H1 (cell line): Measurements from ENCODE around the gene PRPF31. TPM values are rescaled to one million over a fixed set of nuclear protein-coding genes. Genes with fewer than 3 reads are reported as not detected.

Experiments
- CTCF ChIA-PET: fragments of 300-600 bp; sonication (Branson Sonifier 250); formaldehyde crosslinking; loops from one replicate; lab custom pipeline; 2021; ENCODE audit not compliant: partially characterized antibody; lab: Charles Lee
- POLR2A ChIA-PET: fragments of 300-600 bp; sonication (Branson Sonifier 250); formaldehyde crosslinking; loops from one replicate; lab custom pipeline; 2021; ENCODE audit warnings: inconsistent platforms; ENCODE audit not compliant: partially characterized antibody; lab: Charles Lee
- DNase-seq, 2 experiments: peaks; one replicate each; pipeline versions ENCODE4 v3.0.0 to v3.0.0-alpha.2; 2010 to 2022; ENCODE audit warnings: low spot score in 2 of 2, low read depth in 1 of 2, mixed read lengths in 1 of 2
- FAIRE-seq: peaks from 2 replicates; lab custom pipeline; 2011; peaks lifted over from hg19 to GRCh38; lab: Jason Lieb, UNC
- H2AFZ ChIP-seq: 2 replicates; pipeline ENCODE4 v1.8.1; 2012; ENCODE audit warnings: low read length, inconsistent platforms
- H2AK5ac ChIP-seq: 2 replicates; pipeline ENCODE4 v1.6.1; 2013; ENCODE audit warnings: low read depth, low read length
- H2BK120ac ChIP-seq: replicated peaks from 2 replicates; pipeline ENCODE3; 2013; ENCODE audit warnings: low read depth, low read length, inconsistent platforms
- H2BK12ac ChIP-seq: 2 replicates; pipeline ENCODE4 v1.6.1; 2013; ENCODE audit warnings: low read depth, low read length
- H2BK15ac ChIP-seq: 2 replicates; pipeline ENCODE4 v1.6.1; 2013; ENCODE audit warnings: low read length
- H2BK20ac ChIP-seq: 2 replicates; pipeline ENCODE4 v1.6.1; 2013; ENCODE audit warnings: low read length
- H2BK5ac ChIP-seq: 2 replicates; pipeline ENCODE4 v1.6.1; 2013; ENCODE audit warnings: low read depth, low read length
- H3K14ac ChIP-seq: 2 replicates; pipeline ENCODE4 v1.6.1; 2013; ENCODE audit warnings: inconsistent platforms; ENCODE audit not compliant: insufficient read length
- H3K18ac ChIP-seq: 2 replicates; pipeline ENCODE4 v1.6.1; 2013; ENCODE audit warnings: low read length; ENCODE audit errors: extremely low read depth
- H3K23ac ChIP-seq: 2 replicates; pipeline ENCODE4 v1.6.1; 2013; ENCODE audit warnings: inconsistent platforms; ENCODE audit not compliant: insufficient read length
- H3K23me2 ChIP-seq: 2 replicates; pipeline ENCODE4 v1.6.1; 2013; ENCODE audit warnings: low read depth, low read length
- H3K27ac ChIP-seq: 2 replicates; pipeline ENCODE4 v1.6.1; 2011; ENCODE audit warnings: low read depth, low read length, inconsistent platforms
- H3K27me3 ChIP-seq, 4 experiments: replicated peaks in 1 of 4; 1 replicate in 1 of 4; 2 replicates in 3 of 4; pipeline versions ENCODE4 v1.6.1 to v1.8.1; 2011 to 2013; ENCODE audit warnings: low read length in 3 of 4, mild to moderate bottlenecking in 3 of 4, inconsistent platforms in 2 of 4, mixed read lengths in 2 of 4, moderate library complexity in 1 of 4; ENCODE audit not compliant: control insufficient read depth in 3 of 4, insufficient read depth in 3 of 4; ENCODE audit errors: extremely low read depth in 1 of 4
- H3K36me3 ChIP-seq, 4 experiments: 2 replicates each; pipeline versions ENCODE4 v1.6.1 to v1.8.1; 2011 to 2013; ENCODE audit warnings: mild to moderate bottlenecking in 4 of 4, low read length in 3 of 4, moderate library complexity in 2 of 4, control low read depth in 1 of 4, inconsistent platforms in 1 of 4; ENCODE audit not compliant: insufficient read depth in 4 of 4, control insufficient read depth in 2 of 4
- H3K4ac ChIP-seq: replicated peaks from 2 replicates; pipeline ENCODE3; 2013; ENCODE audit warnings: low read length, low read depth, mixed read lengths, inconsistent platforms; ENCODE audit not compliant: insufficient read length
- H3K4me1 ChIP-seq, 4 experiments: replicated peaks in 1 of 4; 1 replicate in 1 of 4; 2 replicates in 3 of 4; pipeline versions ENCODE4 v1.6.1 to v1.8.1; 2011 to 2013; ENCODE audit warnings: low read length in 3 of 4, inconsistent platforms in 2 of 4, mixed read lengths in 1 of 4; ENCODE audit not compliant: insufficient read depth in 4 of 4, control insufficient read depth in 3 of 4
- H3K4me2 ChIP-seq, 2 experiments: 2 replicates each; pipeline versions ENCODE4 v1.6.1 to v1.8.1; 2011 to 2013; ENCODE audit warnings: low read depth in 2 of 2, low read length in 2 of 2, control low read depth in 1 of 2, inconsistent platforms in 1 of 2, mild to moderate bottlenecking in 1 of 2; ENCODE audit not compliant: insufficient read depth in 1 of 2
- H3K4me3 ChIP-seq, 4 experiments: fragments of 200-600, 300-600 bp in 1 of 4; sonication (generic), shearing (Covaris generic), sonication (Bioruptor Twin) in 1 of 4; 2 replicates each; pipeline versions ENCODE4 v1.5.1 to v1.8.1; 2011 to 2016; ENCODE audit warnings: low read length in 4 of 4, low read depth in 3 of 4, control low read depth in 2 of 4, inconsistent platforms in 2 of 4, mild to moderate bottlenecking in 2 of 4, mixed read lengths in 1 of 4, moderate library complexity in 1 of 4; ENCODE audit not compliant: insufficient read depth in 2 of 4; ENCODE audit errors: extremely low read depth in 1 of 4
- H3K56ac ChIP-seq: replicated peaks from 2 replicates; pipeline ENCODE3; 2013; ENCODE audit warnings: low read depth, mild to moderate bottlenecking, mixed read lengths, low read length, inconsistent platforms; ENCODE audit not compliant: insufficient read length
- H3K79me1 ChIP-seq: 2 replicates; pipeline ENCODE4 v1.6.1; 2013; ENCODE audit warnings: low read depth, low read length, control low read depth
- H3K79me2 ChIP-seq, 2 experiments: 2 replicates each; pipeline versions ENCODE4 v1.6.1 to v1.8.1; 2012 to 2013; ENCODE audit warnings: low read length in 2 of 2, mild to moderate bottlenecking in 2 of 2, inconsistent platforms in 1 of 2; ENCODE audit not compliant: insufficient read depth in 2 of 2, control insufficient read depth in 1 of 2
- H3K9ac ChIP-seq, 4 experiments: replicated peaks in 1 of 4; 1 replicate in 1 of 4; 2 replicates in 3 of 4; pipeline versions ENCODE4 v1.6.1 to v1.8.1; 2011 to 2013; ENCODE audit warnings: low read depth in 3 of 4, low read length in 3 of 4, control low read depth in 2 of 4, mild to moderate bottlenecking in 2 of 4, moderate library complexity in 2 of 4, inconsistent platforms in 1 of 4; ENCODE audit errors: extremely low read depth in 1 of 4
- H3K9me3 ChIP-seq, 2 experiments: 2 replicates each; pipeline versions ENCODE4 v1.6.1 to v1.8.1; 2012 to 2013; ENCODE audit warnings: mild to moderate bottlenecking in 2 of 2, moderate library complexity in 2 of 2, control low read depth in 1 of 2, inconsistent platforms in 1 of 2, low read depth in 1 of 2, low read length in 1 of 2, mixed read lengths in 1 of 2; ENCODE audit not compliant: insufficient read depth in 2 of 2
- H4K20me1 ChIP-seq, 2 experiments: replicated peaks in 1 of 2; 2 replicates each; pipeline versions ENCODE3 to v1.8.1; 2011 to 2013; ENCODE audit warnings: inconsistent platforms in 2 of 2, low read length in 2 of 2, mild to moderate bottlenecking in 1 of 2; ENCODE audit not compliant: insufficient read depth in 2 of 2, control insufficient read depth in 1 of 2
- H4K5ac ChIP-seq: 2 replicates; pipeline ENCODE4 v1.6.1; 2013; ENCODE audit warnings: low read length, low read depth, mixed read lengths, inconsistent platforms; ENCODE audit not compliant: insufficient read length
- H4K8ac ChIP-seq: 2 replicates; pipeline ENCODE4 v1.8.0; 2013; ENCODE audit warnings: mild to moderate bottlenecking, moderate library complexity, low read length, inconsistent platforms; ENCODE audit not compliant: insufficient read depth; ENCODE audit errors: extremely low read depth
- H4K91ac ChIP-seq: replicated peaks from 2 replicates; pipeline ENCODE3; 2013; ENCODE audit warnings: low read length, mixed read lengths, inconsistent platforms; ENCODE audit not compliant: insufficient read length
- BRCA1 ChIP-seq: IDR thresholded peaks from 2 replicates; pipeline ENCODE4 v1.6.1; 2012; ENCODE audit warnings: low read depth, low read length, improper control_type of control experiment
- CBX5 ChIP-seq: fragments of 300-800, 300-1000 bp; sonication (generic); IDR thresholded peaks from 2 replicates; pipeline ENCODE4 v1.7.1; 2016; ENCODE audit warnings: antibody characterized with exemption, low read length, low read depth
- CREB1 ChIP-seq: IDR thresholded peaks from 2 replicates; pipeline ENCODE4 v1.6.1; 2012; ENCODE audit warnings: inconsistent platforms
- CTCF ChIP-seq, 3 experiments: IDR thresholded peaks; 1 replicate in 2 of 3; 2 replicates in 1 of 3; pipeline versions ENCODE4 v1.5.1 to v1.6.1; 2011; ENCODE audit warnings: low read length in 3 of 3, mild to moderate bottlenecking in 3 of 3, inconsistent platforms in 2 of 3, low read depth in 1 of 3, moderate library complexity in 1 of 3; ENCODE audit not compliant: insufficient read depth in 1 of 3; ENCODE audit errors: control extremely low read depth in 1 of 3
- EZH2 ChIP-seq: fragments of 200-600 bp; sonication (generic); IDR thresholded peaks from 2 replicates; pipeline ENCODE4 v1.7.1; 2012; ENCODE audit warnings: low read depth, mild to moderate bottlenecking, moderate library complexity, low read length, inconsistent platforms; ENCODE audit not compliant: severe bottlenecking
- GTF2F1 ChIP-seq: IDR thresholded peaks from 2 replicates; pipeline ENCODE4 v1.6.1; 2012; ENCODE audit warnings: low read depth, low read length, improper control_type of control experiment, borderline replicate concordance
- JUN ChIP-seq: IDR thresholded peaks from 2 replicates; pipeline ENCODE4 v1.6.1; 2011; ENCODE audit warnings: low read depth, mild to moderate bottlenecking, improper control_type of control experiment, low read length
- JUND ChIP-seq: IDR thresholded peaks from 2 replicates; pipeline ENCODE4 v1.6.1; 2011; ENCODE audit warnings: mild to moderate bottlenecking, improper control_type of control experiment, low read length
- PHF8 ChIP-seq: fragments of 200-600 bp; sonication (generic); conservative IDR thresholded peaks from 2 replicates; pipeline ENCODE4 v1.7.1; 2012; ENCODE audit warnings: low read depth, mild to moderate bottlenecking, inconsistent platforms, low read length, moderate library complexity
- RNF2 ChIP-seq: fragments of 200-900, 300-1000 bp; sonication (generic); IDR thresholded peaks from 2 replicates; pipeline ENCODE4 v1.7.1; 2016; ENCODE audit warnings: borderline replicate concordance, low read depth, mild to moderate bottlenecking, antibody characterized with exemption, low read length; ENCODE audit not compliant: poor library complexity, severe bottlenecking; ENCODE audit errors: missing control alignments
- SP2 ChIP-seq: IDR thresholded peaks from 2 replicates; pipeline ENCODE4 v1.6.1; 2012; ENCODE audit warnings: mild to moderate bottlenecking, low read length, inconsistent platforms
- YY1 ChIP-seq: IDR thresholded peaks from 2 replicates; pipeline ENCODE4 v1.6.1; 2011; ENCODE audit warnings: low read depth, mild to moderate bottlenecking, low read length
- WGBS, 2 experiments: shearing (Covaris generic) in 1 of 2; methylation state at CpG; one replicate each; pipeline versions ENCODE4 v1.1.6 to v1.1.7; 2013 to 2015; ENCODE audit warnings: low lambda C conversion rate in 2 of 2, mixed read lengths in 2 of 2, inconsistent platforms in 1 of 2, low coverage in 1 of 2, missing lambda C conversion rate in 1 of 2; ENCODE audit not compliant: insufficient replicate concordance in 2 of 2, insufficient coverage in 1 of 2, insufficient read length in 1 of 2; ENCODE audit errors: extremely low coverage in 1 of 2, missing lambda C conversion rate in 1 of 2; 5-methylcytosine and 5-hydroxymethylcytosine counted together
- polyA plus RNA-seq, 7 experiments: library from polyadenylated mRNA; depleted of rRNA in 3 of 7; stranded (reverse) in 5 of 7; unstranded in 2 of 7; fragments of >200 nt in 5 of 7; fragments of 200-250 nt in 2 of 7; gene quantifications; 1 replicate in 5 of 7; 2 replicates in 1 of 7; 4 replicates in 1 of 7; pipeline versions ENCODE4 v1.2.1 to v1.2.3, GENCODE V29; 2011 to 2013; ENCODE audit warnings: missing spikeins in 2 of 7, mixed read lengths in 2 of 7
- total RNA-seq: library from RNA; stranded (reverse); fragmentation: NEBNext Ultra II Directional; extraction: Animal tissue kit (Norgen Biotek cat#: 25700); gene quantifications from 2 replicates; pipeline ENCODE4 v1.2.1, GENCODE V29; 2021

PRPF31 gene
- total and polyA plus RNA-seq, 2 of the 8 experiments (the other 6 are each of a cell fraction or from before 2014, with no cell fraction given) = 51.1 to 97.4 TPM

DNA sequence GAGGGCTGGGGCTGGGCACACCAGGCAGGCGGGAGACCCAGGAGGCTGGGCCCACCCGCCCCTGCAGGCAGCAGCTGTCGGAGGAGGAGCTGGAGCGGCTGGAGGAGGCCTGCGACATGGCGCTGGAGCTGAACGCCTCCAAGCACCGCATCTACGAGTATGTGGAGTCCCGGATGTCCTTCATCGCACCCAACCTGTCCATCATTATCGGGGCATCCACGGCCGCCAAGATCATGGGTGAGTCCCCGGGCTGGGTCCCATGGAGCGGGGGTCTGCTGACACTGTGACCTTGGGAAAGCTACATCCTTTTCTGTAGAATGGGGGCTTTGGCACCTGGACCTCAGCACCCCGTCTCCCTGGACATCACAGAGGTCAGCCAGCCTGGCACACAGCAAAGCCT lies 8.1 kb downstream of the PRPF31 start:
- Histone ChIP-seq H3K14ac (no peak overlapping the region), H3K4me3 (no peak overlapping the region), H3K27me3 (no peaks in the 10 kb centered on the region), H3K18ac (no peak overlapping the region), H4K5ac (no peak overlapping the region), H3K36me3 (peaks cover 18 to 68% (median 48%) of the 10 kb centered on the region in 4 experiments), H3K79me1 (peaks cover 3% of the 10 kb centered on the region; the same call in 1 of the 2 replicates), H3K4me1 (no peaks in the 10 kb centered on the region), H3K4ac (no peak overlapping the region), H4K20me1 (peaks cover 0 to 7% of the 10 kb centered on the region in 2 experiments), H2BK20ac (no peak overlapping the region), H3K79me2 (no peaks in the 10 kb centered on the region), H4K8ac (no peak overlapping the region; the same call in 1 of the 2 replicates), H3K9ac (no peak overlapping the region), H2BK5ac (no peak overlapping the region), H4K91ac (no peak overlapping the region), H3K4me2 (no peak overlapping the region), H2AFZ (no peak overlapping the region), H3K23ac (no peak overlapping the region), H3K23me2 (no peaks in the 10 kb centered on the region), H2BK15ac (no peak overlapping the region), H3K56ac (no peak overlapping the region), H3K27ac (no peak overlapping the region), H2BK120ac (no peak overlapping the region), H2BK12ac (no peak overlapping the region), H3K9me3 (no peaks in the 10 kb centered on the region), H2AK5ac (no peak overlapping the region)
- ChIA-PET POLR2A (interaction anchor here (0.6 to 5.0 kb wide), 12 partner anchors 9 to 188 kb away, joined by 3 to 40 read pairs (median 4); partner anchors contain the start of genes CNOT3, LENG1, PRPF31 and TFPT), CTCF (no interaction called here)
- FAIRE-seq (no peak), DNase-seq (no peak)
- WGBS, 2 experiments = 97% methylated on average over 8 of the region's 17 CpGs; no CpG with 5 or more reads in 1 of the 2 experiments
- no peak for TF ChIP-seq YY1
- no peak for TF ChIP-seq BRCA1
- no peak for TF ChIP-seq GTF2F1
- TF ChIP-seq CBX5 = no peak
- TF ChIP-seq CTCF (IDR thresholded peaks at IDR 0.05; ENCODE audit: control extremely low read depth in 1 of 3, insufficient read depth in 1 of 3, low read depth in 1 of 3, low read length in 3 of 3) = no peak
- TF ChIP-seq SP2 = no peak
- no peak for TF ChIP-seq JUN
- TF ChIP-seq RNF2 = no peak
- TF ChIP-seq PHF8 = no peak
- no peak for TF ChIP-seq CREB1
- TF ChIP-seq JUND = no peak
- no peak for TF ChIP-seq EZH2
